Fibroblast of skin of scalp (primary cell): ENCODE results near the gene PAX5.

ENCODE experiments used
- DNase-seq: peaks from one replicate; pipeline ENCODE4 v3.0.0-alpha.2; 2013

PAX5 gene

GRCh38 chr9:36854034-36854433, 180.0 kb downstream of the PAX5 start:
- no peak for DNase-seq

DNA sequence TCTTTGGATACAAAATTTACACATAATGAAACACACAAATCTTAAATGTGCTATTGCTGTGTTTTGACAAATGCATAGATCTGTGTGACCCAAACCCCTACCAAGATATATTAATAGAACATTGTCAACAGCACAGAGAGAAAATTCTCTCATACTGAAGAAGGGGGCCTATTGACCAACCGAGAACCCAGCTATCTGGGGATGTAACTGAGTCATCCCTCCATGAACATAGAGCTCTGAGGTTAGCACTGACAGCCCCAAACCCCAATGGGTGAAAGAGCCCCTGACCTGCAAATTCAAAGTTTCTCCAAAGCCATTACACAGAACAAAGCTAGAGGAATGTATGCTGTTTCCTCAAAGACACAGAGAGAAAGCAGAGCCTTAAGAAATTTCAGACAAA, 180.8 kb downstream of the PAX5 start:
- DNase-seq: no peak

DNA sequence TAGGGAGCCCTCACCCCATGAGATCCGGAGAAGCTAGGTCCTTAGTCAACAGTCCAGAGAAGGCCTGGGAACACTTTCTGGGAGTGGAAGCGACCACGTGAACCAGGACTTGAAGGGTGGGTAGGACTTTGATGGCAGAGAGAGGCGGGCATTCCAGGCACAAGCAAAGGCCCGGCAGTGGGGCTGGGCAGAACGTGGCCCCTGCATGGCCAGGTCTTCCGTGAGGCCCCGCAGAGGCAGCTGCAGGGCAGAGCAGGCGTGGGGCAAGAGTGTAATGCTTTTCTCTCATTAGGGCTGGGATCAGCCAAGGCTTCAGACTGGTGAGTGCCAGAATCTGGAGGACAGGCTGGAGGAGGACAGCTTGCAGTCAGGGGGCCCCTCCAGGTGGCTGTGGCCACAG, 184.1 kb downstream of the PAX5 start:
- DNase-seq: no peak

DNA sequence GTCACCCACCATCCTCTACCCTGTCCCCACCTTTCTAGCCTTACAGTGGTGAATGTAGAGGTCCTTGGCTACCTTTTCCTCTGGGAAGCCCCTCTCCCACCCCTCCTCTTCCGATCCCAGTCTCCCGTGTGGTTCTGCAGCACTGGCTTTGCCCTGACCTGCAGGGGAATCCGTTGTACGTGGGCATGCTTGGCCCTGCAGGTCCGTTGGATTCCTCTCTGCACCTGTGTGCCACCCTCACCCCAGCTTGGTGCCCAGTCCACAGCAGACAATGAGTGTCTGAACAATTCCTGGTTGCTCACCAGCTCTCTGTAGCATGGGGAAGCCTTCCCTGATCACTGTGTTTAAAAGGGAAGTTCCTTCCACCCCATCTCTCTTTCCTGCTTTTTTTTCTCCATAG, 185.1 kb downstream of the PAX5 start:
- DNase-seq: no peak

GRCh38 chr9:36847781-36848673, 186.0 kb downstream of the PAX5 start:
- DNase-seq: no peak

DNA sequence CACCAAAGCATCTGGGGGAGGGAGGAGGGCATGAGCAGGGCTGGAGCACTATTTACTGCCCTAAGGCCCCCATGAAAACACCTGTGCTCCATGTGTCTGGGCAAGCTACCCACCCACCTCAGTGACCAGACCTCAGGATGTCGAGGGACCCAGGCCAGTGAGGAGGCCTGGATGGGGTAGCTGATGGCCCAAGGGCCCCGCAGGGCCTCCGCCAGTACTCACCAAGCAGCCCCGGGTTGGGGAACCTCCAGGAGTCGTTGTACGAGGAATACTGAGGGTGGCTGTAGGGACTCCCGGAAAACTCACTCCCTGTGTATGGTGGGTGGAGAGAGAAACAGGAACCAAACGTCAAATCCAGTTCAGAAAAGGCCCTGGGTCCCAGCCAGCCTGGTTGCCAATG, 187.4 kb downstream of the PAX5 start:
- DNase-seq: no peak

DNA sequence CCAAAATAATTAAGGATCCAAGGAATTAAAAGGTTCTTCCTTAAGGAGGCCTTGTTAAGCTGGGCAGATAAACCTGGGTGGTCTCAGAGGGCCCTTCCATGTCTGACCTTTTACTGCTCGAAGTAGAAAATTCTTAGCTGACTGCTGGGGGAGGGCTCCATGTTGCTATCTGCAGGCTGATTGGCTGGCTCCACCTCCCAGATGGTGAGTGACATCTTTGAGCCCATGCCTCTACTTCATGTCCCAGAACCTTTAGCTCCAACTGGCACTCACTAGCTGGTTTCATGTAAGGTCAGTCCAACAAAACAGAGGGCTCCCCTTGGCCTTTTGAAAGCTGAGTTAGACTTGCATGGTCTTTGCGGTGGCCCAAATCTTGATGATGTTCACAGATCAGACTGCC, 188.2 kb downstream of the PAX5 start:
- DNase-seq: no peak

DNA sequence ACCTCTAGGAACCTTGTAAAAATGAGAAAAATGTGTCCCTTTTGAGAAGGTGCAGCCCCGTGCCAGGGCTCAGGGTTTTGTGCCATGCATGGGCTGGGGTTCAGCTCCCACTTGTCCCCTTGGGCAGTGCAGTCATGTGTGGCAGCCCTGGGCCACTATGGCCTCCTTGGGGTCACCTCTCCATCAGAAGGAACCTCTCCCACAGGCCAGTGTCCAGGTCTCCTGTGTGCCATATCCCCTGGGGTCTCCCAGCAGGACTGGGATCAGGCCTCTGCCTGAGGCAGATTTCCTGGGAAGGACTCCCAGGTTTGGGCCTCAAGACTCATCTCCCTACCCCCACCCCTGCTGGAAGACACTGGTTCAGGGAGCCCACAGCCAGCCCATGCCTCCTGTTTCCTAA, 189.1 kb downstream of the PAX5 start:
- no peak for DNase-seq

GRCh38 chr9:36843964-36844363, 190.1 kb downstream of the PAX5 start:
- DNase-seq: no peak

DNA sequence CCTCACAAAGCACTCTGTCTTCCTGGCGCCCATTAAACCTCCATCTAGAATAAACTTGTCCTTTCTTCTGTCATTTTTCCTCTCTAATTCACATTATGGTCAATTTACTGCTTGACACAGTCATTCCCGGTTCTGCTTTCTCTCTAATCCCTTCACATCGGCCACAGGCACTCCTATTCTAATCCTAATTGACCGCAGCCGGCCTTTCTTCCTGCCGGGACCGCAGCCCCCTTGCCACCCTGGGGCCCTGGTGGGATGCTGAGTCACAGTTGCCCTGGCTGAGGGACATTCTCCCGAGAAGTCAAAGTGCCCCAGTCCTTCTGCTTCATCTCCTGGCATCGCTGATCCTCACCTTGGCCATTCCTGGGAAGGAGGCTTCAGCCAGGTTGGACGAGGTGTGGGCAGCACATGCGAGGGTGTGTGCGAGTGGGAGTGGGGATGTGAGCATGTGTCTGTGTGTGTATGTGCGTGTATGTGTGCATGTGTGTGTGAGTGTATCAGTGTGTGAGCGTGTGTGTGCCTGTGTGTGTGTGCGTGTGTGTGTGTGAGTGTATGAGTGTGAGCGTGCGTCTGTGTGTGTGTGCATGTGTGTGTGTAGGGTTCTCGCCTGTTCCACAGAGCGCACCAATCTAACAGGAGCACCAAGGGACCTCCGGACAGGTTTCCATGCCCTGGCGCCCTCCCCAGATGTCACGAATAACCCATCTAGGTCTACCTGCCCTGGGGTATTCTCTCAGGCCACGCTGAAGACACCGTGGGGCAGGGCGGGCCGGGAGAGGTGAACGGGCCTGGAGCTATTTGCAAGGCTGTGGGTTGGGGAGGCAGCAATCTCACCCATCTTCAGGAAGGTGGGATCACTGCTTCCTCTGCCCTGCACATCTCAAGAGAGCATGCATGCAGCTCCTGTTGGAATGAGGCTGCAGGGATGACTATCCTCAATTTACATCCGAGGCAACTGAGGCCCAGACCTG, 191.2 kb downstream of the PAX5 start:
- no peak for DNase-seq

GRCh38 chr9:36840898-36841536, 193.1 kb downstream of the PAX5 start:
- DNase-seq: no peak

- DNase-seq: no peak
These were observed 194.8 kb downstream of the PAX5 start for GRCh38 chr9:36839131-36839885.

GRCh38 chr9:36837431-36838405, 196.3 kb downstream of the PAX5 start:
- no peak for DNase-seq

GRCh38 chr9:36836486-36836885, 197.6 kb downstream of the PAX5 start:
- no peak for DNase-seq

GRCh38 chr9:36835271-36835996, 198.6 kb downstream of the PAX5 start:
- DNase-seq: no peak

DNA sequence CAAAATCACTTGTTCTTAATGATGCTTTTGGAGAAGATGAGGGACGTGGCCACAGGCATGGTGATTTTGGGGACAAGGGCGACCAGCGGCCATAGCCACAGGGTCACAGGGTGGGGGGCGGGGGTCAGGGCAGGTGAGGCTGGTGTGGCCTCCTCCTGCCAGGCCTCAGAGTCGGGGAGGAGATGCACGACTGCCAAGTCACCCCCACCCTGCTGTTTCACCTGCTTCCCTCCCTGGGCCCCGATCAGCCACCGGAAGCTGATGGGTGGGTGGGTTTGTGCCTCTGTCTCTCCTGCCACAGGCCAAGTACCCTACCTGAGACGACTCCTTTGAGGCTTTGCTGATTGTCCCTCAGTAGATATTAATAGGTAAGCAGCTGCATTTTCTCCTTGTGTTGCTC, 199.3 kb downstream of the PAX5 start:
- DNase-seq: no peak

GRCh38 chr9:36833954-36834353, 200.1 kb downstream of the PAX5 start:
- no peak for DNase-seq

- no peak for DNase-seq
These were observed 201.8 kb downstream of the PAX5 start for GRCh38 chr9:36832164-36832795.

- DNase-seq: no peak
These were observed 202.5 kb downstream of the PAX5 start for GRCh38 chr9:36831381-36832161.
